IMR-90 (cell line): Measurements from ENCODE around the gene SF3B2.

ENCODE experiments used
- CEBPB ChIP-seq: IDR thresholded peaks from 2 replicates; pipeline ENCODE4 v1.6.1; 2012; ENCODE audit warnings: low read depth, low read length, improper control_type of control experiment
- CTCF ChIP-seq: conservative IDR thresholded peaks from 2 replicates; pipeline ENCODE4 v1.5.1; 2012; ENCODE audit warnings: mild to moderate bottlenecking, low read depth, low read length, improper control_type of control experiment
- FOS ChIP-seq: fragments of 150-350 bp; IDR thresholded peaks from 2 replicates; pipeline ENCODE4 v1.6.1; 2016; ENCODE audit warnings: low read depth, low read length
- NFE2L2 ChIP-seq: fragments of 150-350 bp; IDR thresholded peaks from 2 replicates; pipeline ENCODE4 v1.6.1; 2016; ENCODE audit warnings: low read depth, mild to moderate bottlenecking, low read length
- POLR2A ChIP-seq: IDR thresholded peaks from 2 replicates; pipeline ENCODE4 v1.6.1; 2012; ENCODE audit warnings: mild to moderate bottlenecking, low read depth, low read length
- SMC3 ChIP-seq: fragments of 150-350 bp; IDR thresholded peaks from 2 replicates; pipeline ENCODE4 v1.6.1; 2016; ENCODE audit warnings: low read depth, mild to moderate bottlenecking, antibody characterized with exemption, low read length, moderate library complexity

GRCh38 chr11:66059966-66060680, 8.0 kb downstream of the SF3B2 start:
- TF ChIP-seq CTCF: no peak
- TF ChIP-seq POLR2A: no peak
- no peak for TF ChIP-seq FOS
- no peak for TF ChIP-seq CEBPB
- no peak for TF ChIP-seq SMC3
- TF ChIP-seq NFE2L2: no peak
